Measurements from ENCODE around the gene COP1.

The COP1 gene

GRCh38 chr1:176144526-176144925 lies 62.6 kb downstream of the COP1 start:
- Histone ChIP-seq H3K9ac (ENCODE audit: low read length in 5 of 5) (no peak overlapping the region), H3K4me1 (ENCODE audit: control insufficient read depth in 5 of 5, insufficient read depth in 5 of 5, low read length in 5 of 5) (no peaks in the 10 kb centered on the region), H3K27me3 (ENCODE audit: control insufficient read depth in 5 of 5, insufficient read depth in 4 of 5, low read length in 5 of 5) (no peaks in the 10 kb centered on the region), H3K27ac (ENCODE audit: low read depth, low read length) (no peak overlapping the region), H3K4me3 (ENCODE audit: low read depth in 1 of 5, low read length in 5 of 5) (no peak overlapping the region), H3K9me3 (ENCODE audit: control insufficient read depth in 5 of 5, low read length in 5 of 5) (no peaks in the 10 kb centered on the region), H3K36me3 (ENCODE audit: control insufficient read depth in 5 of 5, insufficient read depth in 5 of 5, low read length in 5 of 5) (peaks cover 3 to 21% (median 5%) of the 10 kb centered on the region in 5 donors)

GRCh38 chr1:176142973-176143372 lies 64.1 kb downstream of the COP1 start:
- Histone ChIP-seq H3K9me3 (ENCODE audit: control insufficient read depth in 5 of 5, low read length in 5 of 5) (no peaks in the 10 kb centered on the region), H3K27me3 (ENCODE audit: control insufficient read depth in 5 of 5, insufficient read depth in 4 of 5, low read length in 5 of 5) (no peaks in the 10 kb centered on the region), H3K4me1 (ENCODE audit: control insufficient read depth in 5 of 5, insufficient read depth in 5 of 5, low read length in 5 of 5) (no peaks in the 10 kb centered on the region), H3K27ac (ENCODE audit: low read depth, low read length) (no peak overlapping the region), H3K36me3 (ENCODE audit: control insufficient read depth in 5 of 5, insufficient read depth in 5 of 5, low read length in 5 of 5) (peaks cover 3 to 24% (median 5%) of the 10 kb centered on the region in 5 donors), H3K9ac (ENCODE audit: low read length in 5 of 5) (no peak overlapping the region), H3K4me3 (ENCODE audit: low read depth in 1 of 5, low read length in 5 of 5) (no peak overlapping the region)

GRCh38 chr1:176141449-176141848 lies 65.6 kb downstream of the COP1 start:
- Histone ChIP-seq H3K27me3 (ENCODE audit: control insufficient read depth in 5 of 5, insufficient read depth in 4 of 5, low read length in 5 of 5) (no peaks in the 10 kb centered on the region), H3K4me3 (ENCODE audit: low read depth in 1 of 5, low read length in 5 of 5) (no peak overlapping the region), H3K4me1 (ENCODE audit: control insufficient read depth in 5 of 5, insufficient read depth in 5 of 5, low read length in 5 of 5) (no peaks in the 10 kb centered on the region), H3K9me3 (ENCODE audit: control insufficient read depth in 5 of 5, low read length in 5 of 5) (no peaks in the 10 kb centered on the region), H3K27ac (ENCODE audit: low read depth, low read length) (no peak overlapping the region), H3K9ac (ENCODE audit: low read length in 5 of 5) (no peak overlapping the region), H3K36me3 (ENCODE audit: control insufficient read depth in 5 of 5, insufficient read depth in 5 of 5, low read length in 5 of 5) (peaks cover 0 to 20% (median 4%) of the 10 kb centered on the region in 5 donors)

- H3K27ac ChIP-seq (ENCODE audit: low read depth, low read length), result no peak overlapping the region
- H3K4me3 ChIP-seq (ENCODE audit: low read depth in 1 of 5, low read length in 5 of 5), result no peak overlapping the region
- H3K4me1 ChIP-seq (ENCODE audit: control insufficient read depth in 5 of 5, insufficient read depth in 5 of 5, low read length in 5 of 5), result no peaks in the 10 kb centered on the region
- peaks cover 0 to 20% (median 4%) of the 10 kb centered on the region in 5 donors for H3K36me3 ChIP-seq (ENCODE audit: control insufficient read depth in 5 of 5, insufficient read depth in 5 of 5, low read length in 5 of 5)
- H3K9ac ChIP-seq (ENCODE audit: low read length in 5 of 5), result no peak overlapping the region
- no peaks in the 10 kb centered on the region for H3K27me3 ChIP-seq (ENCODE audit: control insufficient read depth in 5 of 5, insufficient read depth in 4 of 5, low read length in 5 of 5)
- no peaks in the 10 kb centered on the region for H3K9me3 ChIP-seq (ENCODE audit: control insufficient read depth in 5 of 5, low read length in 5 of 5)
Measured at GRCh38 chr1:176136891-176137290, 70.2 kb downstream of the COP1 start.

GRCh38 chr1:176134666-176135065 lies 72.4 kb downstream of the COP1 start:
- H3K4me1 ChIP-seq (ENCODE audit: control insufficient read depth in 5 of 5, insufficient read depth in 5 of 5, low read length in 5 of 5), result no peaks in the 10 kb centered on the region
- H3K4me3 ChIP-seq (ENCODE audit: low read depth in 1 of 5, low read length in 5 of 5), result no peak overlapping the region
- no peaks in the 10 kb centered on the region for H3K9me3 ChIP-seq (ENCODE audit: control insufficient read depth in 5 of 5, low read length in 5 of 5)
- no peaks in the 10 kb centered on the region for H3K27me3 ChIP-seq (ENCODE audit: control insufficient read depth in 5 of 5, insufficient read depth in 4 of 5, low read length in 5 of 5)
- no peak overlapping the region for H3K27ac ChIP-seq (ENCODE audit: low read depth, low read length)
- H3K36me3 ChIP-seq (ENCODE audit: control insufficient read depth in 5 of 5, insufficient read depth in 5 of 5, low read length in 5 of 5), result peaks cover 0 to 23% (median 4%) of the 10 kb centered on the region in 5 donors
- no peak overlapping the region for H3K9ac ChIP-seq (ENCODE audit: low read length in 5 of 5)

- Histone ChIP-seq H3K9ac (ENCODE audit: low read length in 5 of 5) (no peak overlapping the region), H3K4me3 (ENCODE audit: low read depth in 1 of 5, low read length in 5 of 5) (no peak overlapping the region), H3K27ac (ENCODE audit: low read depth, low read length) (no peak overlapping the region), H3K4me1 (ENCODE audit: control insufficient read depth in 5 of 5, insufficient read depth in 5 of 5, low read length in 5 of 5) (no peaks in the 10 kb centered on the region), H3K36me3 (ENCODE audit: control insufficient read depth in 5 of 5, insufficient read depth in 5 of 5, low read length in 5 of 5) (peaks cover 0 to 6% (median 4%) of the 10 kb centered on the region in 5 donors), H3K27me3 (ENCODE audit: control insufficient read depth in 5 of 5, insufficient read depth in 4 of 5, low read length in 5 of 5) (no peaks in the 10 kb centered on the region), H3K9me3 (ENCODE audit: control insufficient read depth in 5 of 5, low read length in 5 of 5) (peaks cover 0 to 11% (median 8%) of the 10 kb centered on the region in 5 donors)
Measured at GRCh38 chr1:176122282-176122681, 84.8 kb downstream of the COP1 start.

- Histone ChIP-seq H3K4me3 (ENCODE audit: low read depth in 1 of 5, low read length in 5 of 5) (no peak overlapping the region), H3K9me3 (ENCODE audit: control insufficient read depth in 5 of 5, low read length in 5 of 5) (peaks cover 0 to 11% (median 8%) of the 10 kb centered on the region in 5 donors), H3K9ac (ENCODE audit: low read length in 5 of 5) (no peak overlapping the region), H3K4me1 (ENCODE audit: control insufficient read depth in 5 of 5, insufficient read depth in 5 of 5, low read length in 5 of 5) (no peaks in the 10 kb centered on the region), H3K27me3 (ENCODE audit: control insufficient read depth in 5 of 5, insufficient read depth in 4 of 5, low read length in 5 of 5) (no peaks in the 10 kb centered on the region), H3K36me3 (ENCODE audit: control insufficient read depth in 5 of 5, insufficient read depth in 5 of 5, low read length in 5 of 5) (peaks cover 0 to 7% (median 7%) of the 10 kb centered on the region in 5 donors), H3K27ac (ENCODE audit: low read depth, low read length) (no peak overlapping the region)
Measured at GRCh38 chr1:176119549-176119948, 87.5 kb downstream of the COP1 start.

- H3K27me3 ChIP-seq (ENCODE audit: control insufficient read depth in 5 of 5, insufficient read depth in 4 of 5, low read length in 5 of 5), result no peaks in the 10 kb centered on the region
- H3K4me3 ChIP-seq (ENCODE audit: low read depth in 1 of 5, low read length in 5 of 5), result no peak overlapping the region
- no peak overlapping the region for H3K9ac ChIP-seq (ENCODE audit: low read length in 5 of 5)
- H3K27ac ChIP-seq (ENCODE audit: low read depth, low read length), result no peak overlapping the region
- H3K4me1 ChIP-seq (ENCODE audit: control insufficient read depth in 5 of 5, insufficient read depth in 5 of 5, low read length in 5 of 5), result no peaks in the 10 kb centered on the region
- peaks cover 0 to 11% (median 8%) of the 10 kb centered on the region in 5 donors for H3K9me3 ChIP-seq (ENCODE audit: control insufficient read depth in 5 of 5, low read length in 5 of 5)
- peaks cover 0 to 10% (median 9%) of the 10 kb centered on the region in 5 donors for H3K36me3 ChIP-seq (ENCODE audit: control insufficient read depth in 5 of 5, insufficient read depth in 5 of 5, low read length in 5 of 5)
Measured at GRCh38 chr1:176118985-176119384, 88.1 kb downstream of the COP1 start.

GRCh38 chr1:176111835-176112234 lies 95.3 kb downstream of the COP1 start:
- H3K27ac ChIP-seq (ENCODE audit: low read depth, low read length), result no peak overlapping the region
- H3K36me3 ChIP-seq (ENCODE audit: control insufficient read depth in 5 of 5, insufficient read depth in 5 of 5, low read length in 5 of 5), result peaks cover under 1 to 29% (median 9%) of the 10 kb centered on the region in 5 donors
- no peaks in the 10 kb centered on the region for H3K9me3 ChIP-seq (ENCODE audit: control insufficient read depth in 5 of 5, low read length in 5 of 5)
- no peaks in the 10 kb centered on the region for H3K27me3 ChIP-seq (ENCODE audit: control insufficient read depth in 5 of 5, insufficient read depth in 4 of 5, low read length in 5 of 5)
- no peak overlapping the region for H3K9ac ChIP-seq (ENCODE audit: low read length in 5 of 5)
- H3K4me3 ChIP-seq (ENCODE audit: low read depth in 1 of 5, low read length in 5 of 5), result no peak overlapping the region
- H3K4me1 ChIP-seq (ENCODE audit: control insufficient read depth in 5 of 5, insufficient read depth in 5 of 5, low read length in 5 of 5), result no peaks in the 10 kb centered on the region

GRCh38 chr1:176110203-176110602 lies 96.9 kb downstream of the COP1 start:
- Histone ChIP-seq H3K9ac (ENCODE audit: low read length in 5 of 5) (no peak overlapping the region), H3K27me3 (ENCODE audit: control insufficient read depth in 5 of 5, insufficient read depth in 4 of 5, low read length in 5 of 5) (no peaks in the 10 kb centered on the region), H3K4me3 (ENCODE audit: low read depth in 1 of 5, low read length in 5 of 5) (no peak overlapping the region), H3K9me3 (ENCODE audit: control insufficient read depth in 5 of 5, low read length in 5 of 5) (no peaks in the 10 kb centered on the region), H3K4me1 (ENCODE audit: control insufficient read depth in 5 of 5, insufficient read depth in 5 of 5, low read length in 5 of 5) (no peaks in the 10 kb centered on the region), H3K27ac (ENCODE audit: low read depth, low read length) (no peak overlapping the region), H3K36me3 (ENCODE audit: control insufficient read depth in 5 of 5, insufficient read depth in 5 of 5, low read length in 5 of 5) (peaks cover 8 to 28% (median 13%) of the 10 kb centered on the region in 5 donors)
